ENCODE results near the gene FBXO45.
A peak's percentile ranks its signal among the peaks of the same experiment; 100 is the strongest.
"Not testable (repeated sequence)": the region's sequence is repeated elsewhere in the genome, so short reads cannot be mapped to it uniquely, and the experiment has no call there.

FBXO45 gene

GRCh38 chr3:196557236-196557635 is 11.2 kb upstream of the FBXO45 start:
- no peak for DNase-seq (ENCODE audit: low spot score)

GRCh38 chr3:196558476-196558875 is 10.0 kb upstream of the FBXO45 start:
- DNase-seq (ENCODE audit: low spot score): no peak

GRCh38 chr3:196559826-196560225 is 8.6 kb upstream of the FBXO45 start:
- no peak for DNase-seq (ENCODE audit: low spot score)

GRCh38 chr3:196563721-196564225 is 4.7 kb upstream of the FBXO45 start:
- no peak for DNase-seq (ENCODE audit: low spot score)

- DNase-seq (ENCODE audit: low spot score): no peak
These were observed 600 bp downstream of the FBXO45 start for GRCh38 chr3:196569003-196569516.

- not testable (repeated sequence) for DNase-seq (ENCODE audit: low spot score)
These were observed 1.9 kb downstream of the FBXO45 start for GRCh38 chr3:196570332-196570731.

- DNase-seq (ENCODE audit: low spot score): no peak
These were observed 3.9 kb downstream of the FBXO45 start for GRCh38 chr3:196572389-196572788.

- DNase-seq (ENCODE audit: low spot score): no peak
These were observed 16.7 kb downstream of the FBXO45 start for GRCh38 chr3:196585044-196585757.

- DNase-seq (ENCODE audit: low spot score): no peak
These were observed 21.8 kb downstream of the FBXO45 start for GRCh38 chr3:196590279-196590678.

GRCh38 chr3:196596355-196596754 is 27.9 kb downstream of the FBXO45 start:
- no peak for DNase-seq (ENCODE audit: low spot score)

GRCh38 chr3:196597971-196598733 is 29.7 kb downstream of the FBXO45 start:
- DNase-seq (ENCODE audit: low spot score): not testable (repeated sequence)

GRCh38 chr3:196599734-196600128 is 31.3 kb downstream of the FBXO45 start:
- no peak for DNase-seq (ENCODE audit: low spot score)

- DNase-seq (ENCODE audit: low spot score): no peak
These were observed 31.9 kb downstream of the FBXO45 start for GRCh38 chr3:196600359-196600758.

- no peak for DNase-seq (ENCODE audit: low spot score)
These were observed 34.2 kb downstream of the FBXO45 start for GRCh38 chr3:196602673-196603072.

GRCh38 chr3:196603683-196604082 is 35.2 kb downstream of the FBXO45 start:
- DNase-seq (ENCODE audit: low spot score): no peak

GRCh38 chr3:196604548-196604947 is 36.1 kb downstream of the FBXO45 start:
- DNase-seq (ENCODE audit: low spot score): no peak

- no peak for DNase-seq (ENCODE audit: low spot score)
These were observed 40.2 kb downstream of the FBXO45 start for GRCh38 chr3:196608693-196609092.

GRCh38 chr3:196609343-196609775 is 40.9 kb downstream of the FBXO45 start:
- peak; percentile 90 for DNase-seq (ENCODE audit: low spot score)

- peak; percentile 19 for DNase-seq (ENCODE audit: low spot score)
These were observed 41.5 kb downstream of the FBXO45 start for GRCh38 chr3:196609805-196610515.

- DNase-seq (ENCODE audit: low spot score): no peak
These were observed 43.5 kb downstream of the FBXO45 start for GRCh38 chr3:196611761-196612483.

GRCh38 chr3:196615234-196615633 is 46.8 kb downstream of the FBXO45 start:
- not testable (repeated sequence) for DNase-seq (ENCODE audit: low spot score)

GRCh38 chr3:196617256-196617655 is 48.8 kb downstream of the FBXO45 start:
- DNase-seq (ENCODE audit: low spot score): no peak
